Heart left ventricle (tissue), 13 donors: ENCODE results near the gene MRPL38.

Experiments
- POLR2A ChIP-seq, 2 donors: fragments of 450-650 bp; IDR thresholded peaks; one replicate each; pipeline ENCODE4 v1.6.1; 2017; ENCODE audit warnings: antibody characterized with exemption in 2 of 2, mild to moderate bottlenecking in 2 of 2, moderate library complexity in 2 of 2
- TF ChIP-seq, protein P1 (sequence below), 12 donors: fragments of 200-600 bp; sonication (generic) in 4 of 12; IDR thresholded peaks; one replicate each; pipeline versions ENCODE4 v1.5.0 to v1.8.0; 2018 to 2022; ENCODE audit warnings: antibody characterized with exemption in 12 of 12, mild to moderate bottlenecking in 5 of 12
- donor health status: ischemic (EF 13 %, LVEDD 7.1; RV severe dilation, severe dysfunction).
- donor health status: DM: no; HTN: yes; CAD: no.
- donor health status: DM: no; HTN: no; CAD: no.
- donor health status: ischemic (EF 25% LVEDD 6.9; RV normal size, moderate dysfunction).
- donor health status: ischemic (EF 25% LVEDD 5.7; RV mildly dilated, moderate dysfunction).
- donor health status: ischemic (EF 35%, LVEDD 5.7; RV mildly dilated, moderate dysfunction).
- donor health status: nonischemic (EF 11% LVEDD 7.7; RV severe dilation, severe dysfunction).
- donor health status: DM: yes; HTN: yes; CAD: no.
- donor health status: PGD.
- donor health status: ischemic (EF 29% LVEDD 5.4; RV normal size, mild dysfunction).
- donor health status: nonischemic (EF 23%, LVEDD 6.1; RV moderate dilation, normal function).

DNA sequence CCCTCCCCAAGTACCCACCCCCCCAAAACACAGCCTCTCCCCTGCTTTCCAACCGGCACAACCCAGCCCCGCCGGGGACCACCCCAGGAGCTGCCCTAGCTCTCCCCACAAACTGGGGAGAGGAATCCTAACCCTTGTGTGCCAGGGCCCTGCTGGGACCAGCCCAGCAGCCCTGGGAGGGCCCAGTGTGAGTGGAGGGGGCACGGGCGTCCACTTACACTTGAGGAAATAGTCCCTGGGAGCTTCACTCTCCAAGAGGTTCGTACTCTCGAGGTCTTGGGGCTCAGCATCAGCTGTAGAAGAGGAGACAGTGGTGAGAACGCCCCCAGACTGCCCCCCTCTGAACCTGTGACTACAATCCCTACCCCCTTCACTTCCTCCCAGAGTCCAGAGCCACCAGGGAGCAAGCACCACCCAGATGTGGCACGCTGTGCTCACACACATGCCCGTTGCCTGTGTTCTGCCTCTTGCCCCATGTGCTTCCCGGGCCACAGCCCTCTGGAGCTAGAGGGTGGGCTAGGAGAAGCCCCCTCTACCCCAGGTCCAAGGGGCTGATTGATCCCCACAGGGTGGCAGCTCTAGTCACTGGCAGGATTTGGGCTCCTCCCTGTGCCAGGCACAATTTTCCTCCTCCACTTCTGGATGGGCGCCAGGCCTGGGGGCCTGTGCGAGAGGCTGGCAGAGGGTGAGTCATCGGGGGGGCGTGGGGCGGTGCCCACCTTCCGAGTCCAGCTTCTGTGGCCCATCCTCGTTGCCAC lies 29.3 kb downstream of the MRPL38 start:
- TF ChIP-seq, protein P1, sequence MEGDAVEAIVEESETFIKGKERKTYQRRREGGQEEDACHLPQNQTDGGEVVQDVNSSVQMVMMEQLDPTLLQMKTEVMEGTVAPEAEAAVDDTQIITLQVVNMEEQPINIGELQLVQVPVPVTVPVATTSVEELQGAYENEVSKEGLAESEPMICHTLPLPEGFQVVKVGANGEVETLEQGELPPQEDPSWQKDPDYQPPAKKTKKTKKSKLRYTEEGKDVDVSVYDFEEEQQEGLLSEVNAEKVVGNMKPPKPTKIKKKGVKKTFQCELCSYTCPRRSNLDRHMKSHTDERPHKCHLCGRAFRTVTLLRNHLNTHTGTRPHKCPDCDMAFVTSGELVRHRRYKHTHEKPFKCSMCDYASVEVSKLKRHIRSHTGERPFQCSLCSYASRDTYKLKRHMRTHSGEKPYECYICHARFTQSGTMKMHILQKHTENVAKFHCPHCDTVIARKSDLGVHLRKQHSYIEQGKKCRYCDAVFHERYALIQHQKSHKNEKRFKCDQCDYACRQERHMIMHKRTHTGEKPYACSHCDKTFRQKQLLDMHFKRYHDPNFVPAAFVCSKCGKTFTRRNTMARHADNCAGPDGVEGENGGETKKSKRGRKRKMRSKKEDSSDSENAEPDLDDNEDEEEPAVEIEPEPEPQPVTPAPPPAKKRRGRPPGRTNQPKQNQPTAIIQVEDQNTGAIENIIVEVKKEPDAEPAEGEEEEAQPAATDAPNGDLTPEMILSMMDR (IDR thresholded peaks at IDR 0.05), result no peak
- TF ChIP-seq POLR2A (IDR thresholded peaks at IDR 0.05), result no peak
